Measurements from ENCODE around the gene TNPO3.

- TF ChIP-seq POLR2AphosphoS5 (IDR thresholded peaks at IDR 0.05; ENCODE audit: borderline replicate concordance, low read depth, low read length) (no peak), FOXP2 (optimal IDR thresholded peaks at IDR 0.05; ENCODE audit: control extremely low read depth, extremely low read length, insufficient read depth) (no peak), EZH2 (IDR thresholded peaks at IDR 0.05) (no peak)
Observed at GRCh38 chr7:129095258-129095657, 40.3 kb upstream of the TNPO3 start.
